AG10803 (cell line): ENCODE results near the gene RRAGA.
"Not testable (repeated sequence)": the region's sequence is repeated elsewhere in the genome, so short reads cannot be mapped to it uniquely, and the experiment has no call there.

Experiments used
- DNase-seq: peaks from one replicate; pipeline ENCODE4 v3.0.0; 2010; ENCODE audit warnings: low read depth
- H3K4me3 ChIP-seq: 2 replicates; pipeline ENCODE4 v1.5.1; 2011; ENCODE audit warnings: mild to moderate bottlenecking, low read length, control low read depth
- TF ChIP-seq, protein P1 (sequence below): conservative IDR thresholded peaks from 2 replicates; pipeline ENCODE4 v1.5.1; 2011; ENCODE audit warnings: mild to moderate bottlenecking, low read length, control low read depth, inconsistent platforms

Gene RRAGA

DNA sequence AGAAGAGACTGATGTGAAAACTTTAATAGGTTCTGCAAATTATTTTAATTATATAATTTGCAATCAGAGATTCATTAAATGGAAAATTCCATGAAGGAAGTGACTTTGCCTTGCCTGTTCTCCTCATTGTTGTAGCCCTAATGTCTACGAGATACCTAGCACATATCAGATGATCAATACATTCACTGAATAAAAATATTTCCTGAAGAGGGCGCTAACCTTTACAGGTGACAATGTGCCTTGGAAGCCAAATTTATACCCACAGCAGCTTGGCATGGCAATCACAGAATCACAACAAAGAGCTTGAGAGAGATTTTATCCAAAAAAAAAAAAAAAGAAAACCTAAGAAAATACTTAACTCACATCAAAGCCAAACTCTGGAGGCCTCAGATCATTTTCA is 36.1 kb downstream of the RRAGA start:
- peak; percentile 27 for DNase-seq
- TF ChIP-seq, protein P1, sequence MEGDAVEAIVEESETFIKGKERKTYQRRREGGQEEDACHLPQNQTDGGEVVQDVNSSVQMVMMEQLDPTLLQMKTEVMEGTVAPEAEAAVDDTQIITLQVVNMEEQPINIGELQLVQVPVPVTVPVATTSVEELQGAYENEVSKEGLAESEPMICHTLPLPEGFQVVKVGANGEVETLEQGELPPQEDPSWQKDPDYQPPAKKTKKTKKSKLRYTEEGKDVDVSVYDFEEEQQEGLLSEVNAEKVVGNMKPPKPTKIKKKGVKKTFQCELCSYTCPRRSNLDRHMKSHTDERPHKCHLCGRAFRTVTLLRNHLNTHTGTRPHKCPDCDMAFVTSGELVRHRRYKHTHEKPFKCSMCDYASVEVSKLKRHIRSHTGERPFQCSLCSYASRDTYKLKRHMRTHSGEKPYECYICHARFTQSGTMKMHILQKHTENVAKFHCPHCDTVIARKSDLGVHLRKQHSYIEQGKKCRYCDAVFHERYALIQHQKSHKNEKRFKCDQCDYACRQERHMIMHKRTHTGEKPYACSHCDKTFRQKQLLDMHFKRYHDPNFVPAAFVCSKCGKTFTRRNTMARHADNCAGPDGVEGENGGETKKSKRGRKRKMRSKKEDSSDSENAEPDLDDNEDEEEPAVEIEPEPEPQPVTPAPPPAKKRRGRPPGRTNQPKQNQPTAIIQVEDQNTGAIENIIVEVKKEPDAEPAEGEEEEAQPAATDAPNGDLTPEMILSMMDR = peak; percentile 29; the same call in 1 of the 2 replicates

DNA sequence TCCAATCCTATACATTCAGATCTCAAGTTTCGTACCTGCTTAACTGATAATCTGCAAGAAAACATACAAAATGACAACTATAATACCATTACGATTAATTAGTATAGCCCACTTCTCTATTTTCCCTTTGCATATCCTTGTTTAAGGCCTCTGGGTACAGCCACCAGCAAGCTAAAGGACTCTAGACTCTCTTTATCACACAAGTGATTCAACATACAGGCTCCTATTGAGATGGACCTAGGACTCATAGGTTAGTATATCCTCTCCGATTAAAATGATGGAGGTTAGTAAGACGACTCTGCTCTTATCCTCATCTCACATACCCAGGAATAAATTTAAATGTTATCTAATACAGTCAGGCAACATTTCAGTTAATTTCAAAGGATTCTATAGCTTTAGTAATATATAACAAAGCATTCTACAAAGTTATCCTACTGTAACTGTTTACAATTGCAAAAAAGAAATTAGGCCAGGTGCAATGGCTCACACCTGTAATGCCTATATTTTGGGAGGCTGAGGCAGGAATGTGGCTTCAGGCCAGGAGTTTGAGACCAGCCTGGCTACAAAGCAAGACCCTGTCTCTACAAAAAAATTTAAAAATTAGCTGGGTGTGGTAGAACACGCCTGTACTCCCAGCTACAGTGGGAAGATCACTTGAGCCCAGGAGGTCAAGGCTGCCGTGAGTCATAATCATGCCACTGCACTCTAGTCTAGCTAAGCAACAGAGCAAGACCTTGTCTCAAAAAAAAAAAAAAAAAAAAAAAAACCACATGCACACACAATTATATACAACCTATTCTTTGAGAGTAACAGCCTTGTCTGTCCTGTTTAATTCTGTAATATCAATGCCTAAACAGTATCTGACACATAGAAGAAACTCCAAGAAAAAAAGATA is 38.1 kb downstream of the RRAGA start:
- TF ChIP-seq, protein P1 = no peak
- no peak overlapping the region for H3K4me3 ChIP-seq
- DNase-seq = no peak

More for the DNA sequence above, 36.1 kb downstream of the RRAGA start:
- no peak overlapping the region for H3K4me3 ChIP-seq

DNA sequence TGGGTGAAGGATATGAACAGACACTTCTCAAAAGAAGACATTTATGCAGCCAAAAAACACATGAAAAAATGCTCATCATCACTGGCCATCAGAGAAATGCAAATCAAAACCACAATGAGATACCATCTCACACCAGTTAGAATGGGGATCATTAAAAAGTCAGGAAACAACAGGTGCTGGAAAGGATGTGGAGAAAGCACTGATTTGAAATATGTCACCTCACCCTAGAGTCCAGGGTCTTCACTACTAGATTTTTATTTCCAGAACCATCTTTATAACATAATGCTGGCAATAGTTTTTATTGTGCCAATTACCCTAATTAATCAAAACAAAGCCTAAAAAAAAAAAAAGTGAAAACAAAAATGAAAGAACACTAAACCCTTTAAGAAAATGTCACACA is 48.2 kb downstream of the RRAGA start:
- not testable (repeated sequence) for DNase-seq, H3K4me3 ChIP-seq
